Measurements from ENCODE around the gene OR6C76.
"Not testable (repeated sequence)": the region's sequence is repeated elsewhere in the genome, so short reads cannot be mapped to it uniquely, and the experiment has no call there.

Gene OR6C76

GRCh38 chr12:55425954-55426353 lies at the start of gene OR6C76:
Gene OR6C76, plus strand, starts transcription at chr12:55426254. Its CDS starts 0 bp downstream, at chr12:55426254.
- no peak for DNase-seq

- DNase-seq, result no peak
Observed at GRCh38 chr12:55385891-55386290, 40.2 kb upstream of the OR6C76 start.

GRCh38 chr12:55392032-55392795 lies 33.8 kb upstream of the OR6C76 start:
- no peak for DNase-seq

- no peak for DNase-seq
Observed at GRCh38 chr12:55396326-55396725, 29.7 kb upstream of the OR6C76 start.

GRCh38 chr12:55400229-55400628 lies 25.8 kb upstream of the OR6C76 start, which contains the start of gene OR6C65:
Gene OR6C65, plus strand, starts transcription at chr12:55400529. Its CDS starts 0 bp downstream, at chr12:55400529.
- DNase-seq, result no peak

GRCh38 chr12:55407866-55408265 lies 18.2 kb upstream of the OR6C76 start:
- DNase-seq, result no peak

- not testable (repeated sequence) for DNase-seq
Observed at GRCh38 chr12:55409133-55409532, 16.9 kb upstream of the OR6C76 start.

- not testable (repeated sequence) for DNase-seq
Observed at GRCh38 chr12:55412138-55412537, 13.9 kb upstream of the OR6C76 start.

GRCh38 chr12:55413498-55414388 lies 12.3 kb upstream of the OR6C76 start:
- DNase-seq, result not testable (repeated sequence)

GRCh38 chr12:55414396-55414823 lies 11.6 kb upstream of the OR6C76 start:
- not testable (repeated sequence) for DNase-seq

- not testable (repeated sequence) for DNase-seq
Observed at GRCh38 chr12:55414889-55415288, 11.2 kb upstream of the OR6C76 start.

GRCh38 chr12:55416961-55417360 lies 9.1 kb upstream of the OR6C76 start:
- DNase-seq, result no peak

- no peak for DNase-seq
Observed at GRCh38 chr12:55420307-55420962, 5.6 kb upstream of the OR6C76 start.

GRCh38 chr12:55428331-55429243 lies 2.5 kb downstream of the OR6C76 start:
- DNase-seq, result no peak

- not testable (repeated sequence) for DNase-seq
Observed at GRCh38 chr12:55441233-55441632, 15.2 kb downstream of the OR6C76 start.

- no peak for DNase-seq
Observed at GRCh38 chr12:55443776-55444175, 17.7 kb downstream of the OR6C76 start, which contains the start of gene OR6C2. Gene OR6C2, plus strand, starts transcription at chr12:55444076. Its CDS starts 8,138 bp downstream, at chr12:55452214.

GRCh38 chr12:55445357-55445756 lies 19.3 kb downstream of the OR6C76 start:
- DNase-seq, result no peak

- no peak for DNase-seq
Observed at GRCh38 chr12:55446326-55446725, 20.3 kb downstream of the OR6C76 start.

- DNase-seq, result no peak
Observed at GRCh38 chr12:55448825-55449224, 22.8 kb downstream of the OR6C76 start.

- DNase-seq, result not testable (repeated sequence)
Observed at GRCh38 chr12:55464926-55465325, 38.9 kb downstream of the OR6C76 start.

- DNase-seq, result no peak
Observed at GRCh38 chr12:55467836-55468235, 41.8 kb downstream of the OR6C76 start.

GRCh38 chr12:55469291-55469690 lies 43.2 kb downstream of the OR6C76 start:
- DNase-seq, result no peak
